Measurements from ENCODE around the gene CHML.

- TF ChIP-seq CTCF (IDR thresholded peaks at IDR 0.05) (no peak), POLR2AphosphoS5 (IDR thresholded peaks at IDR 0.05) (no peak), POLR2A (IDR thresholded peaks at IDR 0.05) (no peak), EP300 (IDR thresholded peaks at IDR 0.05) (no peak)
These were observed 483 bp downstream of the CHML start for GRCh38 chr1:241639623-241640148.

Measured in sigmoid colon (tissue), 4 donors.